Activated B cell treated with CpG ODN at 0.5 μM for 24 hours (primary cell): ENCODE measurements around the gene KLHL6. TPM values are rescaled to one million over a fixed set of nuclear protein-coding genes. Genes with fewer than 3 reads are reported as not detected.

Source experiments
- ATAC-seq: fragments of 200-7000 bp; cut with Tn5 transposase; one replicate; pipeline ENCODE4 v1.10.0; 2021; ENCODE audit warnings: low read depth, mild to moderate bottlenecking, moderate library complexity
- CTCF ChIA-PET: fragments of 350-600 bp; sonication (Branson Sonifier 250); formaldehyde crosslinking; loops from one replicate; lab custom pipeline; 2021; ENCODE audit warnings: antibody characterized with exemption; lab: Charles Lee
- POLR2A ChIA-PET: fragments of 350-600 bp; sonication (Branson Sonifier 250); formaldehyde crosslinking; loops from one replicate; lab custom pipeline; 2021; ENCODE audit warnings: antibody characterized with exemption; lab: Charles Lee
- DNase-seq: peaks from one replicate; pipeline ENCODE4 v3.0.0; 2022
- H3K27ac Mint-ChIP-seq: one replicate; pipeline ENCODE4 v1.8.0; 2020; ENCODE audit warnings: mixed read lengths
- H3K27me3 Mint-ChIP-seq: one replicate; pipeline ENCODE4 v1.8.0; 2021; ENCODE audit warnings: mixed read lengths
- H3K36me3 Mint-ChIP-seq: one replicate; pipeline ENCODE4 v1.8.0; 2021; ENCODE audit warnings: low read depth, mixed read lengths
- H3K4me1 Mint-ChIP-seq: one replicate; pipeline ENCODE4 v1.8.0; 2021; ENCODE audit warnings: mixed read lengths
- H3K4me3 Mint-ChIP-seq: one replicate; pipeline ENCODE4 v1.8.0; 2020; ENCODE audit warnings: mild to moderate bottlenecking, mixed read lengths
- H3K9me3 Mint-ChIP-seq: one replicate; pipeline ENCODE4 v1.8.0; 2020; ENCODE audit warnings: mixed read lengths
- intact Hi-C: fragments of 100-400 bp; cut with micrococcal nuclease; formaldehyde crosslinking; loops from one replicate; pipeline ENCODE4 v1.15.1; 2024
- total RNA-seq: library from RNA; stranded (reverse); gene quantifications from 2 replicates; pipeline ENCODE4 v1.2.3, GENCODE V29; 2022
- TF ChIP-seq, protein P1 (sequence below): fragments of 200-600 bp; IDR thresholded peaks from one replicate; pipeline ENCODE4 v1.8.0; 2022; ENCODE audit warnings: antibody characterized with exemption, mild to moderate bottlenecking

The KLHL6 gene
- total RNA-seq, 1 donor from 2014 or later = 41.7 TPM

GRCh38 chr3:183506674-183507320, 48.7 kb downstream of the KLHL6 start:
- H3K27me3 Mint-ChIP-seq = no peaks in the 10 kb centered on the region
- ChIA-PET POLR2A (no interaction called here), CTCF (interaction anchor here (1.1 kb wide), 1 partner anchor 30 kb away, joined by 3 read pairs; no protein-coding TSS in a partner anchor)
- TF ChIP-seq, protein P1, sequence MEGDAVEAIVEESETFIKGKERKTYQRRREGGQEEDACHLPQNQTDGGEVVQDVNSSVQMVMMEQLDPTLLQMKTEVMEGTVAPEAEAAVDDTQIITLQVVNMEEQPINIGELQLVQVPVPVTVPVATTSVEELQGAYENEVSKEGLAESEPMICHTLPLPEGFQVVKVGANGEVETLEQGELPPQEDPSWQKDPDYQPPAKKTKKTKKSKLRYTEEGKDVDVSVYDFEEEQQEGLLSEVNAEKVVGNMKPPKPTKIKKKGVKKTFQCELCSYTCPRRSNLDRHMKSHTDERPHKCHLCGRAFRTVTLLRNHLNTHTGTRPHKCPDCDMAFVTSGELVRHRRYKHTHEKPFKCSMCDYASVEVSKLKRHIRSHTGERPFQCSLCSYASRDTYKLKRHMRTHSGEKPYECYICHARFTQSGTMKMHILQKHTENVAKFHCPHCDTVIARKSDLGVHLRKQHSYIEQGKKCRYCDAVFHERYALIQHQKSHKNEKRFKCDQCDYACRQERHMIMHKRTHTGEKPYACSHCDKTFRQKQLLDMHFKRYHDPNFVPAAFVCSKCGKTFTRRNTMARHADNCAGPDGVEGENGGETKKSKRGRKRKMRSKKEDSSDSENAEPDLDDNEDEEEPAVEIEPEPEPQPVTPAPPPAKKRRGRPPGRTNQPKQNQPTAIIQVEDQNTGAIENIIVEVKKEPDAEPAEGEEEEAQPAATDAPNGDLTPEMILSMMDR = no peak
- H3K4me1 Mint-ChIP-seq = peaks cover 25% of the 10 kb centered on the region
- peaks cover 71% of the 10 kb centered on the region for H3K36me3 Mint-ChIP-seq
- intact Hi-C loops = no loop called here
- no peak overlapping the region for H3K27ac Mint-ChIP-seq
- H3K9me3 Mint-ChIP-seq = peaks cover 8% of the 10 kb centered on the region
- ATAC-seq (no peak), DNase-seq (no peak)
- H3K4me3 Mint-ChIP-seq = no peak overlapping the region

DNA sequence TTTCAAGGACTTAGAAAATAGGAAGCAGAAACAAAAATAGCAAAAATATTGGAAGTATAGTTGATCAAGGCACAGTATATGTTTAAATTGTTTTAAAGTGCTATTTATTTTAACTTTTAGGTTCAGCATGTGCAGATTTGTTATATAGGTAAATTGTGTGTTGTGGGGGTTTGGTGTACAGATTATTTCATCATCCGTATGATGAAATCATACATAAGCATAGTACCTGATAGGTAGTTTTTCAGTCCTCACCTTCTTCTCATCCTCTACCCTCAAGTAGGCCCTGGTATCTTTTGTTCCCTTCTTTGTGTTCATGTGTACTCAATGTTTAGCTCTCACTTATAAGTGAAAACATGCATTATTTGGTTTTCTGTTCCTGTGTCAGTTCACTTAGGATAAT, 50.9 kb downstream of the KLHL6 start:
- peaks cover 90% of the 10 kb centered on the region for H3K36me3 Mint-ChIP-seq

GRCh38 chr3:183503746-183504145, 51.8 kb downstream of the KLHL6 start:
- no peak overlapping the region for H3K27ac Mint-ChIP-seq
- no peak for ATAC-seq
- no peak overlapping the region for H3K4me3 Mint-ChIP-seq
- peaks cover 5% of the 10 kb centered on the region for H3K4me1 Mint-ChIP-seq
- peaks cover 91% of the 10 kb centered on the region for H3K36me3 Mint-ChIP-seq
- intact Hi-C loops = no loop called here
- no peaks in the 10 kb centered on the region for H3K27me3 Mint-ChIP-seq
- CTCF ChIA-PET = interaction anchor here (0.8 kb wide), 1 partner anchor 56 kb away, joined by 3 read pairs; no protein-coding TSS in a partner anchor
- TF ChIP-seq, protein P1 = no peak
- no peak for DNase-seq
- POLR2A ChIA-PET = no interaction called here
- peaks cover 8% of the 10 kb centered on the region for H3K9me3 Mint-ChIP-seq

More for the DNA sequence above, 50.9 kb downstream of the KLHL6 start:
- no peak for DNase-seq
- intact Hi-C loops = no loop called here
- peaks cover 8% of the 10 kb centered on the region for H3K9me3 Mint-ChIP-seq
- H3K27ac Mint-ChIP-seq = no peak overlapping the region
- no peak for ATAC-seq
- no peaks in the 10 kb centered on the region for H3K27me3 Mint-ChIP-seq
- POLR2A ChIA-PET = no interaction called here
- CTCF ChIA-PET = interaction anchor here (0.8 kb wide), 1 partner anchor 55 kb away, joined by 3 read pairs; no protein-coding TSS in a partner anchor
- TF ChIP-seq, protein P1 = no peak
- H3K4me3 Mint-ChIP-seq = no peak overlapping the region
- peaks cover 7% of the 10 kb centered on the region for H3K4me1 Mint-ChIP-seq

GRCh38 chr3:183502237-183503181, 53.0 kb downstream of the KLHL6 start:
- Mint-ChIP-seq H3K4me1 (peaks cover 5% of the 10 kb centered on the region), H3K36me3 (peaks cover 89% of the 10 kb centered on the region), H3K27me3 (no peaks in the 10 kb centered on the region), H3K4me3 (no peak overlapping the region), H3K9me3 (peaks cover 8% of the 10 kb centered on the region), H3K27ac (no peak overlapping the region)
- ATAC-seq (no peak), DNase-seq (no peak)
- intact Hi-C loops = no loop called here
- ChIA-PET CTCF (interaction anchor here (0.9 kb wide), 2 partner anchors 56 to 58 kb away, joined by 3 to 6 read pairs; no protein-coding TSS in a partner anchor), POLR2A (no interaction called here)
- TF ChIP-seq, protein P1 = no peak
